MM.1S (cell line): ENCODE results near the gene NEUROD4.

Source experiments
- CTCF ChIP-seq: fragments of 300-600 bp; sonication (generic); IDR thresholded peaks from 2 replicates; pipeline ENCODE4 v1.5.1; 2016; ENCODE audit warnings: antibody characterized with exemption, low read length, mixed read lengths
- EZH2 ChIP-seq: fragments of 300-600 bp; sonication (generic); optimal IDR thresholded peaks from 2 replicates; pipeline ENCODE3; 2017; ENCODE audit warnings: low read depth, mild to moderate bottlenecking, antibody characterized with exemption, low read length, mixed read lengths

GRCh38 chr12:54984658-54985376 is 35.0 kb upstream of the NEUROD4 start, which contains the start of gene TESPA1:
- TF ChIP-seq CTCF (no peak), EZH2 (no peak)
